GM19025 (cell line): ENCODE data around the gene IL18BP.

ENCODE experiments used
- ATAC-seq: cut with Tn5 transposase; IDR thresholded peaks from one replicate; pipeline ENCODE4 v1.9.1; 2021; ENCODE audit warnings: mild to moderate bottlenecking, low read depth, moderate library complexity; ENCODE audit not compliant: unreplicated experiment

IL18BP gene

DNA sequence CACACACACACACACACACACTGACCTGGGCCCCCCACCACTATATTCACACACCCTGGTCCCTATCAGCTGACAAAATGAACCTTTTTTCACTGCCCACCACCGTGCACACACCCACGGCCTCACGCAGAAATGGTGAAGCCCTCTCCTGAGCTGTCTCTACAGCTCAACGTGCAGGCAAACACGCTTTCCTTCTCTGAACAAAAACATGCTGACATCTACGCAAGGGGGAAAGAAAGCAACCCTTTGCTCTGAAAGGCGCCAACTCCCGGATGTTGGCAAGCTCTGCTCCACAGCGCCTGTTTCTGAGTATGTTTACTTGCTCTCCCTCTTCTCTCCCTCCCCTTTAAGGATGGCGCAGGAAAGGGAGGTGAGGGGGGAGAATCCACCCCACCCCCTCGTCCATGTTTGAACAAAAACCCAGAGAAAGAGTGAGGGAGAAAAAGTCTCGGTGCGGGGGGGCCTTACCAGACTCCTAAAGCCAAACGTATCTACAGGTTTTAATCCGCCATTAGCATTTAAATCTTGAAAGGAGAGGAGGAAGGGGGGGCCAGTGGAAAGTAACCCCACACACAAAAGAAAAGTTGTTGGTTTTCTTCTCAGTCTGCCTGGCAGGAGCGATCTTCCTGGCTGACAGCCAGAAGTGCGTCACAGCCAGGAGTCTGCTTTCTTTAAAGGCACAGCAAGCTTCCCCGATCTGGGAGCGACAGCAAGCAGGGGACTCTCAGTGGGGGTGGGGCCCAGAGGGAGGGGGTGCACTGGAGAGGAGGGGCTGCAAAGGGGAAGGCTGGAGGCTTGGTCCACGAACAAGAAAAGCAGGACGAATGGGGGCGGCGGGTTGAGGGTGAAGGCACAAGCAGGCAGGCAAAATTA is 42.0 kb downstream of the IL18BP start:
- no peak for ATAC-seq

DNA sequence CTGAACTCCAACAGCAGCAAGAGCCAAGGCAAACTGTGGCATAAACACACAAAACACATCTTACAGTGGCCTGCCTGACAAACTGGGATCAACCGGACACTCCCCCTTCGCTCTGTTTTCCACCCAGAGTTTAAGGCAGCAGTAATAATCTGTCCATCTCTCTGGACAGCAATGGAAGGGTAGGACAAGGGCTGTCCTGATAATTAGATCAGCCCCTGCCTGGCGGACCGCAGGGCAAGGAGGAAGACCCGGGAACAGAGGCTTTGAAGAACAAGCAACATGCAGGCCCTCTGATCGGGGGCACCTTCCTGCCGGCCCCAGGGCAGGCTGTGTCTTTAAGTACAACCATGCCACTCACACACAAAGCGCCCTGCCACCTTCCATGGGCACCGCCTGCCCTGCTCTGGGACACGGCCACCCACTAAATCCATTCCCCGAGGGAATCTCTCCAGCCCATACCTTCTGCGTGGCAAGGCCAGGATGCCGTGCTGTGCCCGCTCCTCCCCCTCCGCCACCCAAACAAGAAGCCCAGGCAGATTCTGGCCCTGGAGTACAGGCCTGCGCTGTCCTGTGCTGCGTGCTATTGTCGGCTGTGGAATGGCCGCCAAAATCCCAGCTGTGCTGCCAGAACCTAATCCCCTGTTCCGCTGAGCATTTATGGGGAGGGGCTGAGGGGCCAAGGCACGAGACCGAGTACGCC is 42.8 kb downstream of the IL18BP start:
- no peak for ATAC-seq

DNA sequence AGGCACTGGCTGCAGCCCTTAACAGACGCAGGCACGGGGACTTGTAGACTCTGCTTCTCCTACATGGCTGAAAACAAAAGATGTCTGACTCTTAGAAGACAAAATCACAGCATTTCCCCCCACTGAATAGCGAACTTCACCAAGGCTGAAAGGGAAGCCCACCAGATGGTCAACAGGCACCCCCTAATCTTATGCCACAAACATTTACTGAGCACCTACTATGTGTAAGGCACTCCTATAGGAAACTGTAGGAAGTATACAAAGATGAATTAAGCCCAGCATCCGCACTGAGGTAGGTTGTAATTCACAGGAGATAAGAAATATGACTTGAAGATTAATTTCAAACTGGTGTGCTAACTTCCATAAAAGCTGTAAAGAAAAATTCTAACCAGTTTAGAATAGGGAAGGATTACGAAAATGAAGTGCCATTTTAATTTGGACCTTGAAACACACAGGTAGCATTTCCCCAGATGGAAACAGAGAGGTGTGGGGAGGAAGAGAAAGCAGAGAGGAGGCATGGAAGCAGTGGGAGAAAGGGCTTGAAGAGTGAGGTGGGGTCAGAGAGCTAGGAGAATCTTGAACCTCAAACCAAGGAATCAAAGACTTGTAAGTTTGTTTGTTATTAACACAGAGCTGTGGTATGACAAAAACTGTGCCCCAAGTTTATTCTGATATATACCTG is 43.5 kb downstream of the IL18BP start:
- no peak for ATAC-seq

DNA sequence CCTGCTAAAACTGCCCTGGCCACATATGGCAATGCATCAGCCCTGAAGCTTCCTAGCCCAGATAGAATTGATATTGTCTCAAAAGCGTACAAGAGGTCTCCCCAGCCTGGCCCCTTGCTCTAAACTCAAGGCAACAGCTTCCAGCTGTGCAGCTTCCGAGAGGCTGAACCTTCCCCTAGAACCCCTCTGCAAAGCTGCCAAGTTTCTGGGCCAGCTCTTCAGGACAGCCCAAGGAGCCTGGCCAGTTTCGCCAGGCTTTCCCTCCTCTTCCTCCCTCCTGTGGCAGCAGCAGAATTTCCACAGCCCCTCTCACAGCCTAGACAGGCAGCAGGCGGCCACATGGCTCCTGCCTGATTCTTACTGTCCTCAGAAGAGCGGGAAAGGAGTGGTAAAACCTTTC is 47.1 kb downstream of the IL18BP start:
- ATAC-seq = no peak

DNA sequence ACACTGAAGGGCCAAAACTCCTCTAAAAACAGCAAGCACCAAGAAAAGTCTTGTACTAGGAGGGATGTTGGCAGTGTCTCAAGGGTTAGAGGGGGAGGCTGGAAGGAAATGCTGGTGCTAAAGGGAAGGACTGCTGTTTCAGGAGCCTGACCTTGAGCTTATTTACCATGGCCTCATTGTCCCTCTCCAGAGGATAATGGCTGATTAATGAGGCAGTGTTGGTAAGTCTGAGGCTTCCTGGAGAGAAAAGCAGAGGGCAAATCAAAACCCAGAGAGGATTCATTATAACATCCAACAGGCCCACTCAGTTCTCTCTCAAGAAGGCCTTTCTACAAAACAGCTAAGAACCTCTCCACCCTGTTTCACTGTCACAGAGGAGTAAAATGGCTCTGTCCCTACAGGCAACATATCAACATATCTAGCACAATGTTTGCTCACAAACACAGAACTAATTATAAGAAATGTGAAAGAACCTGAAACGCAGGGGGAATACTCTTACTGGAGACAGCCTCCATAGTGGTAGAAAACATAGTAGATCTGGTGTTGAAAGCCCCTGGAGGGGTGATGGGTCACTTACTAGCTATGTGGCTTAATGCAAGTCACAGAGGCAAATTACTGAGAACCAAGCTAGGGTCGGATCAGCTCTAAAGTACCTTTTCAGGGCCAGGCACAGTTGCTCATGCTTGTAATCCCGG is 50.2 kb downstream of the IL18BP start:
- no peak for ATAC-seq
